Jurkat, Clone E6-1 (cell line): ENCODE measurements around the gene ZXDC. TPM values are rescaled to one million over a fixed set of nuclear protein-coding genes. Genes with fewer than 3 reads are reported as not detected.
A peak's percentile ranks its signal among the peaks of the same experiment; 100 is the strongest.

Experiments
- DNase-seq: peaks from one replicate; pipeline ENCODE4 v3.0.0-alpha.2; 2011; ENCODE audit warnings: low read depth, low spot score
- H3K4me3 ChIP-seq: 2 replicates; pipeline ENCODE4 v1.5.1; 2011; ENCODE audit warnings: mild to moderate bottlenecking, low read length, control low read depth, moderate library complexity
- polyA plus RNA-seq: library from polyadenylated mRNA; unstranded; fragments of >200 nt; gene quantifications from one replicate; pipeline ENCODE4 v1.2.1, GENCODE V29; 2012; ENCODE audit warnings: missing spikeins; ENCODE audit not compliant: insufficient read length, insufficient read depth

ZXDC gene, protein sequence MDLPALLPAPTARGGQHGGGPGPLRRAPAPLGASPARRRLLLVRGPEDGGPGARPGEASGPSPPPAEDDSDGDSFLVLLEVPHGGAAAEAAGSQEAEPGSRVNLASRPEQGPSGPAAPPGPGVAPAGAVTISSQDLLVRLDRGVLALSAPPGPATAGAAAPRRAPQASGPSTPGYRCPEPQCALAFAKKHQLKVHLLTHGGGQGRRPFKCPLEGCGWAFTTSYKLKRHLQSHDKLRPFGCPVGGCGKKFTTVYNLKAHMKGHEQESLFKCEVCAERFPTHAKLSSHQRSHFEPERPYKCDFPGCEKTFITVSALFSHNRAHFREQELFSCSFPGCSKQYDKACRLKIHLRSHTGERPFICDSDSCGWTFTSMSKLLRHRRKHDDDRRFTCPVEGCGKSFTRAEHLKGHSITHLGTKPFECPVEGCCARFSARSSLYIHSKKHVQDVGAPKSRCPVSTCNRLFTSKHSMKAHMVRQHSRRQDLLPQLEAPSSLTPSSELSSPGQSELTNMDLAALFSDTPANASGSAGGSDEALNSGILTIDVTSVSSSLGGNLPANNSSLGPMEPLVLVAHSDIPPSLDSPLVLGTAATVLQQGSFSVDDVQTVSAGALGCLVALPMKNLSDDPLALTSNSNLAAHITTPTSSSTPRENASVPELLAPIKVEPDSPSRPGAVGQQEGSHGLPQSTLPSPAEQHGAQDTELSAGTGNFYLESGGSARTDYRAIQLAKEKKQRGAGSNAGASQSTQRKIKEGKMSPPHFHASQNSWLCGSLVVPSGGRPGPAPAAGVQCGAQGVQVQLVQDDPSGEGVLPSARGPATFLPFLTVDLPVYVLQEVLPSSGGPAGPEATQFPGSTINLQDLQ
- 19.7 TPM for polyA plus RNA-seq

DNA sequence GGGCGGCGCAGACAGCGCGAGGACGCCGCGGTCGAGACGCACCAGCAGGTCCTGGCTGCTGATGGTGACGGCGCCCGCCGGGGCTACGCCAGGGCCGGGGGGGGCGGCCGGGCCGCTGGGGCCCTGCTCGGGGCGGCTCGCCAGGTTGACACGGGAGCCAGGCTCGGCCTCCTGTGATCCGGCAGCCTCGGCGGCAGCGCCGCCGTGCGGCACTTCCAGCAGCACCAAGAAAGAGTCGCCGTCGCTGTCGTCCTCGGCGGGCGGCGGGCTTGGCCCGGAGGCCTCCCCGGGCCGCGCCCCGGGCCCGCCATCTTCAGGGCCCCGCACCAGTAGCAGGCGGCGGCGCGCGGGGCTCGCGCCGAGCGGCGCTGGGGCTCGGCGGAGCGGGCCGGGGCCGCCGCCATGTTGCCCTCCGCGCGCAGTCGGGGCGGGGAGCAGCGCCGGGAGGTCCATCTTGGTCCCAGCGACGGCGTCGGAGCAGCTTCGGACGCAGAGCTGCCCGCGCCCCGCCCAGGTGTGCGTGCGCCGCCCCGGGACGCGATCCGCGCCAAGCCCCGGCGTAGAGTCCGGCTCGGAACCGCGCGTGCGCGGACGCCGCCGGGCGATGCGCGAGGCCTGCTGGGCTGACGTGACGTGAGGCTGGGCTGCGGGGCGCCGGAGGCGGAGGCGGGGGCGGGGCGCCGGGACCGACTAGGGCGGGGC lies at the start of gene ZXDC:
ZXDC (minus strand) TSS at position 479 of the 702 bp plus-strand sequence; CDS start at position 453, 26 bp downstream.
- DNase-seq: peak; percentile 83
- peak within 1 kb of the TSS; percentile 77 for H3K4me3 ChIP-seq

DNA sequence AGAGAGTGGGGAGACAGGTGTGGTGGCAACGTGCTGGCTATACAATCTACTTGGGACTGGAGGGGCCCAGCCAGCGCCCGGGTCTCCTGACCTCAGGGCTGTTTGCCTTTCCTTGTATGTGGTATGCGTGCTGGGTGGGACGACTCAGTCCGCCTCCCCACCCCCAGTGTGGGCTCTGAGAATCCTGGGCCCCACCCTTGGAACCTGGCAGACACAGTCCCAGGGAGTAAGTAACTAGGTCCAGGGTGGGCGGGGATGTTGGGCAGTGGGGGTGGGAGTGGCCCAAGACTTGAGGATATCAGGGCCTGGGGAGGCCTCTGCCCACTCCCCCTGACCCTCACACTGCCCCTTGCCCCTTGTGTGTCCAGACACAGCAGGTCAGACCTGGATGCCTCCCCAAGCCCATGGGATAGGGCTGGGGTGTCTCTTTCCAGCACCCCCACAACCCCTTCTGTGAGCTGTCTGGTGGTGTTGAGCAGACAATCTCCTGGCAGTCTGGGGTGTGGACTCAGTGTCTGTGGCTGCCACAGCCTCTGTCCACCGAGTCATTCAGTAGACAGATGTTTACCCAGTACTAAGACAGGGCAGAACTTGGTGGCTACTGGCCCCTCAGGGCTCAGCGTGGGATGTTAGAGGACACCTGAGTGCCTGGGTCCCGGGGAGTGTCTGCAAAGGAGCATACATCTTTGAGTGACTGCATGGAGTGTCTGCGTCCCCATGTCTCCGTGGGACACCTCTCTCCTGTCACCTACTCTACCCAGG lies 49.6 kb upstream of the ZXDC start:
- DNase-seq: no peak
- no peak overlapping the region for H3K4me3 ChIP-seq

DNA sequence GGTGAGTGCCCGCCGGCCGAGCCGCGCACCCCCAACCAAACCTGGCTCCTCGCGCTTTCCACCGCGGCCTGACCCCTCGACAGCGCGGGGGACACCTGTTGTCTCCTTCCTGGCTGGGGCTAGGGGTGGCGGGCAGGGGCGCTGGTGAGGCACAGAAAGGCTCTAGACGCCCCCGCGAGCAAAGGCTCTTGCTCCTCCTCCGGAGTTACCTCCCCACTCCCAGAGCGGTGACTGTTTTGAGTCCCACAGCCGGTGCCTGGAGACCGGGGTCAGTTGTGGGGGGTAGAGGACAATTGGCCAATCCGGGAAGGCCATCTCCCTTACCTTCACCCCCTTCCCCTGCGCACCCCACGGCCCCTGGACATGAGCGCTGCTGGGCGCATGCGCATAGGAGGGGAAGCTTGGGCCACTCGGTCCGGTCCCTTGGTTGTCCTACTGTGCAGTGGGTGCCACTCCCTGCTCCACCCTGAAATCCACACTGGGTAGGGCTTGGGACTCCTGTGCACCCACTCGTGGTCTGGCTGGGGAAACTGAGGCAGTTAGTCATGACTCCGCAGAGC lies 48.8 kb upstream of the ZXDC start:
- DNase-seq: no peak
- H3K4me3 ChIP-seq: no peak overlapping the region

DNA sequence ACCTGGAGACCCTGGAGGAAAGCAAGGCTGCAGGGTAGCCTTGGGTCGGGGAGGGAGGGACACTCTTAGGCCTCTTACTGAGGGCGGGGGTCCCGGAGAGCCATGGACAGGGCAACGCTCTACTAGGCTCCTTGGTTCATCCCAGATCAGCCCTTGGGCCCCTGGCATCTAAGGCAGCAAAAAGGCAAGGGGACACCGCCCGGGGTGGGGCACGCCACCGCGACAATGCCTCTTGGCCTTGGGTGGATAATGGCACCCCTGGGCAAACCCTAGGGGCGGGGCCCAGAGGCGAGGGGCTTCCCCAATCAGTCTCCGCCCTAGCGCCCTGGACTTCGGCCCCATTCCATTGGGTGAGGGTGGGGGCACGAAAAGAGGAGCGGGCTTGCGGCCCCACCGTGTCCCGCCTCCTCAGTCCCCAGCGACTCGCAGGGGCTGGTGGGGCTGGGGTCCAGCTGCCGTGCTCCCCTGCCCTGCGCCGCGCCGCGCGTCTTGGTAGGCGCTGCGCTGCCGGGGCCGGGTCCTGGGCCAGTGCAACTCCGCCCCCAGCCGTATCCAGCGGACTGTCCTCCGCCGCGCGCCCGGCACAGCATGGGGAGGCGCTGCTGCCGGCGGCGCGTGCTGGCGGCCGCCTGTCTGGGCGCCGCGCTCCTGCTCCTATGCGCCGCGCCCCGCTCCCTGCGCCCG lies 48.2 kb upstream of the ZXDC start, which contains the start of gene CHST13:
CHST13 (plus strand) TSS at position 411 of the 684 bp plus-strand sequence; CDS start at position 589, 178 bp downstream.
- DNase-seq: no peak
- H3K4me3 ChIP-seq: no peak within 1 kb of the TSS

DNA sequence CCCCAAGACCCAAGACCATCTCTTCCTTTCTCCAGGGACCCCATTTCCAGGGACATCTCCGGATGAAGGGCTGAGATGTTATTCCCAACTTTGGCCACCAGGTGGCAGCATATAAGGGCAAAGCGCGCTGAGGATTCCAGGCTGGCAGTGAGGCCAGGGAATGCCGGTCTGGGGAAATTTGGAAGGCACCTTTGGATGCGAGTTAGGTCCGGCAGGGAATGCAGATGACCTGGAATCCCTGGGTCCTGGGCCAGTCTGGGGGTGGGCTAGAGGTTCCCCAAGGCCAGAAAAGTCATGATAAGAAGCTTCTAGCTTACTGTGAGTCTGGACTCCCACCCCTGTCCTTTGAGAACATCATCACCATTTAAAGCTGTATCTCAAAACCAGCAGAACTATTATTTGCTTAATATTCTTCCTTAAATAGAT lies 46.7 kb upstream of the ZXDC start:
- DNase-seq: no peak
- no peak overlapping the region for H3K4me3 ChIP-seq

DNA sequence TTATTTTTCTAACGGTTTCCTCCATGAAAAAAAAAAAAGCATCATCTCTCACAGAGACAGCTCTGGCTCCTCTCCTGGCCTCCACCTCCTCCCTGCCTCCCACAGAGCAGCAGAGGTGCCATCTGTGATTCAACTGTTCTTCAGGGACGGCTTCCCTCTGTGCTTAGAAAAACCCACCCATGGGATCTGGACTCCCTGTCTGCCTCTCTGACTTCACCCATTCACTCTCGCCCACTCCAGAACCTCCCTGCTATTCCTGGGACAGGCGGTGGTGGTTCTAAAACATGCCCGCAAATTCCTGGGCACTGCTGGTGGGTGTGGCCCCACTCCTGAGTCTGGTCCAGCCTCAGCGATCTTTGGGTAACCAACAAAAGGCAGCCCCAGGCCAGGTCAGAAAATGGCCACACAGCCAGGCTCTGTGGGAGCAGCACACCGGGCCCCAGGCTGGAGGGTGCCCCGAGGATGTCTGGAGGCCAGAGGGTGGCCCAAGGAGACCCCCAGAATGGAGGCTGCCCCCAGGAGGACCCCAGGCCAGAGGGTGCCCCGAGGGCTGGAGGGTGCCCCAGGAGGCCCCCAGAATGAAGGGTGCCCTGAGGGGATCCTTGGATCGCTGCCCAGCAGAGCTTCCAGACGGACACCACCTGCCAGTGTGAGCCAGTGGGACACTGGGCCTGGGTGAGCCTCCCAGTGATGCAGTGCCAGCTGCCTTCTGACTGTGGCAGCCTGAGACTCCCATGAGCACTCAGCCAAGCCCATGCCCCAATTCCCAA lies 45.6 kb upstream of the ZXDC start:
- no peak overlapping the region for H3K4me3 ChIP-seq
- DNase-seq: no peak

DNA sequence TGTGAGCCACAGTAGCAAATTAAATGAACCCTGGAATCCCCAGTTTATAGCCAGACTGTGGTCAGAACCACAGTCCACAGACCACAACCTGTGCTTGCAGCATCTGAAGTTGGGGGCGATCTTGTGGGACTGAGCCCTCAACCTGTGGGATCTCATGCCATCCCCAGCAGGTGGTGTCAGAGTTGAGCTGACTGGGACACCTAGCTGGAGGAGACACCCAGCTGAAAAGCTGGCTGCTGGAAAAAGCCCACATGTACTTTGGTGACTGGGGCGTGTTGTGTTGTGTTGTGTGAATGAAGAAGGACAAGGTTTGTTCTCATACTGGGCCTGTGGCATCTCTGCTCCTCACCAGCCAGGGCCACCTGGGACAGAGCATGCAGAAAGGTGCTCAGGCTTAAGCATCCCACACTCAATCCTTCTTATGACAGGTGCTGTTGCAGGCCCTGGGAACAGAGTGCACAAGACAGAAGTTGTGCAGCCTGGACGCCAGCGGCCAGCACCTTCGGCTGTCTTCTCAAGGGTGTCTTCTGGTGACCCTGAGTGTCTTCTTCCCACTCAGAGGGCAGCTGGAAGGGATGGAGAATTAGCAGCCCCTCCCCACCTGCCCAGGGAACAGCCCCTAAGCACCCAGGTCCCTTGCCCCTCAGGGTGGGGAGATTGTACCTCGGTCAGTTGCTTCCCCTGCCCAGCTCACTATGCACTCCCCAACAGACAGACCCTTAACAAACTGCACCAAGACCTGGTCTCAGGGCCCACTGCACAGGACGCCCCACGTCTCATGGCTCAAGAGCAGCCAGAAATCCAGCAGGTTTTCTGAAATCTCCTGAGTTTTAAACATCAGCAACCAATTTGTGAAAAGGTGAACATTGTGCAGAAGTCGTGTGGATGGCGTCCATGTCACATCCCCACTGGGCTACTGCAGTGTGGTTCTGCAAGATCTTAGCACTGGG lies 44.1 kb upstream of the ZXDC start:
- DNase-seq: peak; percentile 50
- no peak overlapping the region for H3K4me3 ChIP-seq

DNA sequence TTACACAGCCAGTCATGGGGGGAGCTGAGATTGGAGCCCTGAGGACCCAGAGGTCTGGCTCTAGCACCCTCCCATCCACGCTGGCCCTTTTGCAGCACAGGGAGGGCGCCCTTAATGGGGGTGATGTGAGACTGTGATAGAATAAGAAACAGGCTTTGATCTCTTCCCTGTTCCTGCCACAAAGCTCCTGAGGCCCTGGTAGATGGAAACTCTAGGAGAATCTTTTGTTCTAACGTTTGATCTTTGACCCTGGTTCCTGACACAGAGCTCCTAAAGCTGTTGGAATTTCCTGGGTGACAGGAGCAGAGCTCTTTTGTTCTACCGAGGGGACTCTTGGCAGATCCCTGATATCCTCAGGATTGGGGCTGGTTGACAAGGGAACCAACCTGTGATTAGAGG lies 43.1 kb upstream of the ZXDC start:
- H3K4me3 ChIP-seq: no peak overlapping the region
- no peak for DNase-seq

DNA sequence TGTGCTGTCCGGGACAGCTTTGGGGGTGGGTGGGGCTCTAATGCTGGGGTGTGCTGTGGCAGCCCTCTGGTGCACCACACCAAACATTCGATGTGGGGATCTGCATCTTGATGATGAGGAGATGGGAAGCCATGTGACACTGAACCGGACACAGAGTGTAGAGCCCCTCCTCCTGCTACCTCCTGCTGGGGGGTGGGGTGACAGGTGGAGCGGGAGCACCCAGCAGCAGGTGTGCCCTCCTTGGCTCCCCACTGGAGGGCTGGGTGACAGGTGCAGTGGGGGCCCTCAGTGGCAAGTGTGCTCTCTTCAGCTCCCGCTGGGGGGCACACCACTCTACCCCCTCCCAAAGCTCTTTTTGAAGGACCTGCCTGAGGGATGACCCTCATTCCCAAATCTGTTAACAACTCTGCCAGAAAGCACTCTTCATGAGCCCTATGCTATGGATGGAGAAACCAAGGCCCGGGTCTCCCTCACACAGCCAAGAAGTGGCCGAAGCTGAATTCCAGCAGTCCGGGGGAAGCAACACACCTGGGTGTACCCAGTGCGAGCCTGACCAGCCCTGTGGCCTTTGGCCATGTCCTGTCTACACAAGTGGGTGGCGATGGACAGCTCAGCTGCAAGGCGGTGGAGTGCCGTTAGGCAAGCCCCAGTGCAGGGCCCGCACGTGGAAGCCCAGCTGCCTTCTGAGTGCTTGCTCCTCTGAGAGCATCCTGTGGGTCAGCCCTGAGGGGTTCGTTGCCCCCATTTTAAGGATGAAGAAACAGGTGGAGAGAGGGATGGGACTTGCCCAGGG lies 42.5 kb upstream of the ZXDC start:
- H3K4me3 ChIP-seq: no peak overlapping the region
- no peak for DNase-seq

DNA sequence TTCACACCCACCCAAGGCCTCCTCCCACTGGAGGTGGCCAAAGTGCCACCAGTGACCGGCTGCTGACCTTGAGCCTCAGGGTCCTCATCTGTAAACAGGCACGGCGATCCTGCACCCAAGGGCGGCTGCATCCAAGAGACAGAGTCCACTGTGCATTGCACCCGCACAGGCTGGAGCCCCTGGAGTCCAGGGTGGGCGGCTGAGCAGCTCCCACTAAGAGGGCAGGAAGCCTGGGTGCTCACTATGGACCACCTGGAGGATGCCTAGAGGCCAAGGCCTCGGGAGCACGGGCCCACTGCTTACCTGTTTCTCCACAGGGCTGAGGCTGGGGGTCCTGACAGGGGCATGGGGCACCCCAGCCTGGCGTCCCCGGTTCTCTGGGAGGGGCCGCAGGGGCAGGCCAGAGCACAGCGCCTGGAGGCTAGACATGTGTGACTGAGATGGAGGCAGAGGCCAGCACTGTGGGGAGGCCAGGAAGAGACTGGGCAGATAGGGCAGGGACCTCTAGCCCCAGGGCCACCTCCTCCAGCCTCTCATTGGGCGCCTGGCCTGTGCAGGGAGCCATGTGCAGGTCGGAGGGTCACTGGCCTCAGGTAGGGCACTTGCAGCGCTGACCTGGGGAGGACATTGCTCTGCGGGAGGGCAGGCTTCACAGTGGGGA lies 41.7 kb upstream of the ZXDC start, which contains the start of gene UROC1:
UROC1 (minus strand) TSS at position 483 of the 661 bp plus-strand sequence; CDS start at position 429, 54 bp downstream.
- H3K4me3 ChIP-seq: no peak within 1 kb of the TSS
- no peak for DNase-seq

DNA sequence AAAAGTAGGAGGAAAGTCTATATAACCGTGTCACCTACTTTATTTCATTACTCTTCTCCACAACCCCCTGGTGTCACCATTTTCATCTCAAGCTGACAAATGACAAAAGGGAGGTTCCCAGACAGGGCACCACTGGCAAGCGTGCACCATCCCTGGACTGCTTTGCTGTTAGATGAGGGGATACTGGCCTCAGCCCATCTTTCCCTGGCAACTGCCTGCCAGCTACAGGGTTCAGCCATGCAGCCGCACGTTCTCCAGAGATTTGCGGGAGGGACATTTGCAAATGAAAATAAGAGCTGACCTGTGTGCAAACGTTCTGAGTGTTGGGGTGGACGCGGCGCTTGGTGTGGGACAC lies 41.2 kb upstream of the ZXDC start:
- DNase-seq: no peak
- no peak overlapping the region for H3K4me3 ChIP-seq

DNA sequence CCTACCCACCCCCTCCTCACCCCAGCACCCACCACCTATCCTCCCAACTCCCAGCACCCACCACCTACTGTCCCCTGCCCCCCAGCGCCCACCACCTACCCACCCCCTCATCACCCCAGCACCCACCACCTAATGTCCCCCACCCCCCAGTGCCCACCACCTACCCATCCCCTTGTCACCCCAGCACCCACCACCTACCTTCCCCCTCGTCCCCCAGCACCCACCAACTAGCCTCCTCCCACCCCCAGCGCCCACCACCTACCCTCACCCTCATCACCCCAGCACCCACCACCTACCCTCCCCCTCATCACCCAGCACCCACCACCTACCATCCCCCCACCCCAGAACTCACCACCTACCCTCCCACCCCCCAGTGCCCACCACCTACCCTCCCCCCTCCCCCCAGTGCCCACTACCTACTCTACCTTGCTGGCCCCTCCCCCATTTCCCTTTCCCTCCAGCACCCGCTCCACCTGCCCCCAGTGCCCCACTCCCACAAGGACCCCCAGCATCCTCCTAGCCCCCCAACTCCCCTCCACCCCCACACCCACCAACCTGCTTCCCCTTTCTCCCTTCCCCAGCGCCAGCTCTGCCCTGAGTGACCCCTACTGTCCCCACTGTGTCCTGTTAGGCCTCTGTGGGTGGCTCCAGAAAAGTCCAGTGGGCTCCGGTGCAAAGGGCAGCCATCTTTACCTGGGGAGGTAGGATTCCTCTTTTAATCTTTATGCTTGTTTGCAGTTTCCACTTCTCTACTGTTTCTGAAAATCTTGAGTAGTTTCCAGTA lies 40.7 kb upstream of the ZXDC start:
- no peak for DNase-seq
- H3K4me3 ChIP-seq: no peak overlapping the region

DNA sequence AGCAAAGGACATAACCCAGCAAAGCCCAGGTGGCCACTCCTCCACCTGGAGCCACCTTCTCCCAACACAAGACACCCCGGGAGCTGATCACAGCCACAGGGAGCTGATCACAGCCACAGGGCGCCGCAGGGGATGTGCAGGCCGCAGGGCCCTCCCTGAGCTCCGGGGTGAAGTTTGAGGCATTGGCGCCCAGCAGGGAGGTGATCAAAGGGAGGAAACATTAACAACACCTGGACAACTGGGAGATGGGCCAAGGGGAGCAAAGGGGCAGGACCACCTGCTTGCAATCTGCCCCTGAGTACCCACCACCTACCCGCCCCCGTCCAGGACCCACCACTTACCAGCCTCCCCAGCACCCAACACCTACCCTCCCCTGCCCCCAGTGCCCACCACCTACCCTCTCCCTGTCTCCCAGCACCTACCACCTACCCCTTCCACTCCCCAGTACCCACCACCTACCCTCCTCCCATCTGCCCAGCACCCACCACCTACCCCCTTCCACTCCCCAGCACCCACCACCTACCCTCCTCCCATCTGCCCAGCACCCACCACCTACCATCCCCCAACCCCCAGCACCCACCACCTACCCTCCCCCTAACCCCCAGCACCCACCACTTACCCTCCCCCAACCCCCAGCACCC lies 39.5 kb upstream of the ZXDC start:
- DNase-seq: no peak
- no peak overlapping the region for H3K4me3 ChIP-seq

DNA sequence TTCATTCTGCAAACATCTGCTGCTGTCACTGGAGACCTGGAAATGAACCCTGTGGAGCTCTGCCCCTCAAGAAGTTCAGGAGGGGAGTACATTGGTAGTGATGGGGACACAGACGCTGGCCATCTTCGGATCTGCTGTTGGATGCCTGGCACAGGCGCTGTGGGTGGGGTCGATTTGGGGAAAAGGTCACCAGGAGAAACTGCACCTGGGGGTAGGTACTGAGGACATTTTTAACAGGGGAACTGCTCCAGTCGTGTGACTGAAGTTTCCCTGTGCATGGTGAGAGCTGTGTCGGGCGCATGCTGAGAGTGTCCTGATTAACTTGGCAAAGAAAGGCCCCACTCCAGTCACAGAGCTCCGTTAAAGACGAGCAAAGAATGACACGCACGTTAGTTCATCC lies 38.5 kb upstream of the ZXDC start:
- DNase-seq: no peak
- H3K4me3 ChIP-seq: no peak overlapping the region
